ENCODE results near the gene KBTBD4. TPM values are rescaled to one million over a fixed set of nuclear protein-coding genes. Genes with fewer than 3 reads are reported as not detected.

The KBTBD4 gene
- total and polyA plus RNA-seq, 2 of the 8 experiments (the other 6 are each of a cell fraction or from before 2014, with no cell fraction given), result 12.0 to 19.5 TPM

DNA sequence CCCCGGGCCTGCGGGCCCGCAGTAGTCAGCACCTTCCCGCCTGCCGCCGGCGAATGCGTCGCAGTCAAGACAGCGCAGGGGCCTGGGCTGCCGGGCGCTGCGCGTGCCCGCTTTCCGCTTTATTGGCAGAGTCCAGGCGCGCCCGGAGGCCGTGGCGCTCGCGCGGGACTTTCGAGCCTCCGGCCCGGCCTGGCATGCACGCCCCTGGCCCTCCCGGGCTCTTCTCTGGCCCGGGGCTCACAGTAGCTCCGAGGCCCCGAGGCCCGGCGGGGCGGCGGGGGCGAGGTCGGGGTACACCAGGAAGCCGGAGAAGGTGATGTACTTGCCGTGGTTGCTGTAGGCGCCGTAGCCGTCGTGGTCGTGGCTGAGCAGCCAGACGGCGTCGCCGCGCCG, 10.8 kb upstream of the KBTBD4 start:
- Histone ChIP-seq H3K9ac (replicated peaks in 1 of 4; ENCODE audit: extremely low read depth in 1 of 4, low read depth in 3 of 4, low read length in 3 of 4) (no peak overlapping the region), H3K79me1 (ENCODE audit: low read depth, low read length) (no peaks in the 10 kb centered on the region), H3K23me2 (ENCODE audit: low read depth, low read length) (peaks cover 2% of the 10 kb centered on the region; the same call in 1 of the 2 replicates), H3K9me3 (ENCODE audit: insufficient read depth in 2 of 2, low read depth in 1 of 2, low read length in 1 of 2) (no peaks in the 10 kb centered on the region), H2BK12ac (ENCODE audit: low read depth, low read length) (no peak overlapping the region), H3K4me3 (ENCODE audit: extremely low read depth in 1 of 4, insufficient read depth in 2 of 4, low read depth in 3 of 4, low read length in 4 of 4) (no peak overlapping the region), H3K56ac (replicated peaks; ENCODE audit: insufficient read length, low read depth, low read length) (no peak overlapping the region), H4K91ac (replicated peaks; ENCODE audit: insufficient read length, low read length) (no peak overlapping the region), H2BK5ac (ENCODE audit: low read depth, low read length) (no peak overlapping the region), H3K27me3 (replicated peaks in 1 of 4; ENCODE audit: control insufficient read depth in 3 of 4, extremely low read depth in 1 of 4, insufficient read depth in 3 of 4, low read length in 3 of 4) (peaks cover 0 to 21% (median 18%) of the 10 kb centered on the region in 4 experiments; a peak in 6 of 7 replicates), H2BK120ac (replicated peaks; ENCODE audit: low read depth, low read length) (no peak overlapping the region), H3K14ac (ENCODE audit: insufficient read length) (no peak overlapping the region), H3K4me1 (replicated peaks in 1 of 4; ENCODE audit: control insufficient read depth in 3 of 4, insufficient read depth in 4 of 4, low read length in 3 of 4) (peaks cover 2 to 4% (median 4%) of the 10 kb centered on the region in 4 experiments; a peak in 6 of 7 replicates), H2AFZ (ENCODE audit: low read length) (no peak overlapping the region), H3K79me2 (ENCODE audit: control insufficient read depth in 1 of 2, insufficient read depth in 2 of 2, low read length in 2 of 2) (no peaks in the 10 kb centered on the region), H2BK20ac (ENCODE audit: low read length) (no peak overlapping the region), H2BK15ac (ENCODE audit: low read length) (no peak overlapping the region), H4K20me1 (replicated peaks in 1 of 2; ENCODE audit: control insufficient read depth in 1 of 2, insufficient read depth in 2 of 2, low read length in 2 of 2) (no peaks in the 10 kb centered on the region), H3K27ac (ENCODE audit: low read depth, low read length) (no peak overlapping the region), H3K18ac (ENCODE audit: extremely low read depth, low read length) (no peak overlapping the region), H4K5ac (ENCODE audit: insufficient read length, low read depth, low read length) (no peak overlapping the region), H2AK5ac (ENCODE audit: low read depth, low read length) (no peak overlapping the region), H3K23ac (ENCODE audit: insufficient read length) (no peak overlapping the region), H3K36me3 (ENCODE audit: control insufficient read depth in 2 of 4, insufficient read depth in 4 of 4, low read length in 3 of 4) (0 out of 8 replicates have a peak, but pooled peaks cover 0 to 2% (median 0%) of the 10 kb centered on the region in 4 experiments), H3K4me2 (ENCODE audit: insufficient read depth in 1 of 2, low read depth in 2 of 2, low read length in 2 of 2) (no peak overlapping the region), H4K8ac (ENCODE audit: extremely low read depth, insufficient read depth, low read length) (peak overlapping the region; percentile 68; the same call in 1 of the 2 replicates), H3K4ac (replicated peaks; ENCODE audit: insufficient read length, low read depth, low read length) (no peak overlapping the region)
- no peak for FAIRE-seq
- 96% methylated on average over 35 of the region's 51 CpGs; no CpG with 5 or more reads in 1 of the 2 experiments for WGBS, 2 experiments (ENCODE audit: extremely low coverage in 1 of 2, insufficient coverage in 1 of 2, insufficient read length in 1 of 2, insufficient replicate concordance in 2 of 2, low coverage in 1 of 2, low lambda C conversion rate in 2 of 2, missing lambda C conversion rate in 1 of 2)
- POLR2A ChIA-PET (ENCODE audit: partially characterized antibody), result interaction anchor here (1.9 kb wide), 1 partner anchor 10 kb away, joined by 17 read pairs; the partner anchor contains the start of genes KBTBD4 and NDUFS3
- CTCF ChIA-PET (ENCODE audit: partially characterized antibody), result no interaction called here
- no peak for DNase-seq (ENCODE audit: low read depth in 1 of 2, low spot score in 2 of 2)
- no peak for TF ChIP-seq SAP30 (IDR thresholded peaks at IDR 0.05; ENCODE audit: insufficient read depth, insufficient replicate concordance, low read length)
- no peak for TF ChIP-seq CEBPB (IDR thresholded peaks at IDR 0.05; ENCODE audit: low read depth, low read length)
